Measurements from ENCODE around the gene CCDC148.

GRCh38 chr2:158467248-158467647 lies 10.7 kb upstream of the CCDC148 start:
- no peak for TF ChIP-seq CTCF (tag by site-specific recombination; IDR thresholded peaks at IDR 0.05)
- TF ChIP-seq ZBTB8A (tag by site-specific recombination; IDR thresholded peaks at IDR 0.05), result no peak
- no peak for TF ChIP-seq ZBTB1 (tag by site-specific recombination; IDR thresholded peaks at IDR 0.05)
- TF ChIP-seq ZNF776 (tag by site-specific recombination; IDR thresholded peaks at IDR 0.05; ENCODE audit: borderline replicate concordance), result no peak
- no peak for TF ChIP-seq ZNF416 (tag by site-specific recombination; IDR thresholded peaks at IDR 0.05)
- no peak for TF ChIP-seq TCF7L2 (IDR thresholded peaks at IDR 0.05; ENCODE audit: borderline replicate concordance, low read depth, low read length)
- TF ChIP-seq ZNF571 (tag by site-specific recombination; IDR thresholded peaks at IDR 0.05), result no peak
- no peak for TF ChIP-seq ZNF239 (tag by site-specific recombination; IDR thresholded peaks at IDR 0.05)
- no peak for TF ChIP-seq BCL11A (tag by site-specific recombination; IDR thresholded peaks at IDR 0.05; ENCODE audit: low read depth)
- TF ChIP-seq ZNF473 (tag by site-specific recombination; IDR thresholded peaks at IDR 0.05), result no peak
